GM12865 (cell line): ENCODE data around the gene RAB30.

Experiments
- DNase-seq: peaks from one replicate; pipeline ENCODE4 v3.0.0; 2010; ENCODE audit warnings: low read depth
- H3K4me3 ChIP-seq: 2 replicates; pipeline ENCODE4 v1.5.1; 2011; ENCODE audit warnings: mild to moderate bottlenecking, low read depth, low read length, control low read depth
- TF ChIP-seq, protein P1 (sequence below): IDR thresholded peaks from 2 replicates; pipeline ENCODE4 v1.5.1; 2011; ENCODE audit warnings: low read length, control low read depth, low read depth, inconsistent platforms; ENCODE audit not compliant: insufficient read depth; ENCODE audit errors: missing control alignments

The RAB30 gene

DNA sequence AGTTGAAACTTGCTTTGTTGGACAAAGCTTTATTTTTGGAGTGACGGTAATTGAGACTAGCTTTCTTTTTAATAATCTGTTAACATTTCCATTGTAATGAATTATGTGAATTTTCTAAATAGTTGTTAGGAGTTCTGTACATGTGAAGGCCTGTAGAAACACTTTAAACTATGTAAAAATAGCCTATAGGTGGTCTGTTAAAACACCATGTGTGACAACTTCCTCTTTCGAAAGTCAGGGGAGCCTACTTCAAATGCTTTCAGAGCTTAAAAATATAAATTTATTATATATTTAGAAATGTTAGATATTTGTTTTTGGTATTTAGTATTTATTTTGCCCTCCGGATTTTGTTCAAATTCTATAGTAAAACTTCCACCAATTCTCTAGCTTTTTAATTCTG is 141.5 kb downstream of the RAB30 start:
- peak; percentile 30 for DNase-seq
- TF ChIP-seq, protein P1, sequence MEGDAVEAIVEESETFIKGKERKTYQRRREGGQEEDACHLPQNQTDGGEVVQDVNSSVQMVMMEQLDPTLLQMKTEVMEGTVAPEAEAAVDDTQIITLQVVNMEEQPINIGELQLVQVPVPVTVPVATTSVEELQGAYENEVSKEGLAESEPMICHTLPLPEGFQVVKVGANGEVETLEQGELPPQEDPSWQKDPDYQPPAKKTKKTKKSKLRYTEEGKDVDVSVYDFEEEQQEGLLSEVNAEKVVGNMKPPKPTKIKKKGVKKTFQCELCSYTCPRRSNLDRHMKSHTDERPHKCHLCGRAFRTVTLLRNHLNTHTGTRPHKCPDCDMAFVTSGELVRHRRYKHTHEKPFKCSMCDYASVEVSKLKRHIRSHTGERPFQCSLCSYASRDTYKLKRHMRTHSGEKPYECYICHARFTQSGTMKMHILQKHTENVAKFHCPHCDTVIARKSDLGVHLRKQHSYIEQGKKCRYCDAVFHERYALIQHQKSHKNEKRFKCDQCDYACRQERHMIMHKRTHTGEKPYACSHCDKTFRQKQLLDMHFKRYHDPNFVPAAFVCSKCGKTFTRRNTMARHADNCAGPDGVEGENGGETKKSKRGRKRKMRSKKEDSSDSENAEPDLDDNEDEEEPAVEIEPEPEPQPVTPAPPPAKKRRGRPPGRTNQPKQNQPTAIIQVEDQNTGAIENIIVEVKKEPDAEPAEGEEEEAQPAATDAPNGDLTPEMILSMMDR: no peak
- H3K4me3 ChIP-seq: peak overlapping the region; percentile 15; the same call in 1 of the 2 replicates

DNA sequence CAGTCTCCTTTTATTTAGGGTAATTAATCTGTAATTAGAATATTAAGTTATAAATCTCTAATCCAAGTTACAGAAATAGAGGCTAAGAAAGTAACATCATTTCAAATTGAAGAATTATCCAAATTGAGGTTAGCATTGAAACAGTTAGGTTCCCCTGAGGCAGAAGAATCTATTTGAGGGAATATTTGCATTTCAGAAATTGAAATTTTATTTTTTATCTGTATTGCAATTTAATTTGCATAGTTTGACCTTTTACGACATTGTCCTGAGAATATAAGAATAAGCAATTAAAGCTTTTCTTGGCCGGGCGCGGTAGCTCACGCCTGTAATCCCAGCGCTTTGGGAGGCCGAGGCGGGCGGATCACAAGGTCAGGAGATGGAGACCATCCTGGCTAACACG is 142.6 kb downstream of the RAB30 start:
- no peak overlapping the region for H3K4me3 ChIP-seq
- TF ChIP-seq, protein P1: no peak
- DNase-seq: no peak

DNA sequence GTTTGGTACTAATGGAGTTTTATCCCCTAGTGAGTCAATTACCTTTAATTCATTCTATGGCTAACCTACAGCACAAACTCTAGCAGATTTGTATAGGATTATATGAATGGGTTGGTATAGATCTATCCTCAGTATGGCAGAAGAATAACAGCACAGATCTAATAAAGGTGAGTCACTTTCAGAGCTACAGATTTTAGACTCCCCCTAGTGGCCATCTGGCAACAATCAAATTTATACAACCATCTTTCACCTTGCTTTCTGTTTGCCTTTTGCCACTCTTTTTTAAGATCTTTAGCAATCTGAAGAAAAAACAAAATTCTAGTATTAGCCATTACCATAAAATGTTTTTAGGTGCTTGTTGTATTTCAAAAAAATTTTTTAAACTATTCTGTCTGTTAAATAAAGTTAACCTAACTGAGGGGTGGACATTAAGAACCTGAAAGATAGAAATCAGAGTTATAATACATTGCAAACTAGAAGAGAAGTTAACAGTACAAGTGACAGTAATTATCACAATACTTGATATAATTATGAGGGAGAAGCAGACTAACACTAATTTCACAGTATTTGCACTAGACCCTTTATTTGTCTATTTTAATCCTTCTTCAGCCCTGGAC is 144.3 kb downstream of the RAB30 start:
- TF ChIP-seq, protein P1: peak; percentile 70
- peak; percentile 74 for DNase-seq
- no peak overlapping the region for H3K4me3 ChIP-seq

DNA sequence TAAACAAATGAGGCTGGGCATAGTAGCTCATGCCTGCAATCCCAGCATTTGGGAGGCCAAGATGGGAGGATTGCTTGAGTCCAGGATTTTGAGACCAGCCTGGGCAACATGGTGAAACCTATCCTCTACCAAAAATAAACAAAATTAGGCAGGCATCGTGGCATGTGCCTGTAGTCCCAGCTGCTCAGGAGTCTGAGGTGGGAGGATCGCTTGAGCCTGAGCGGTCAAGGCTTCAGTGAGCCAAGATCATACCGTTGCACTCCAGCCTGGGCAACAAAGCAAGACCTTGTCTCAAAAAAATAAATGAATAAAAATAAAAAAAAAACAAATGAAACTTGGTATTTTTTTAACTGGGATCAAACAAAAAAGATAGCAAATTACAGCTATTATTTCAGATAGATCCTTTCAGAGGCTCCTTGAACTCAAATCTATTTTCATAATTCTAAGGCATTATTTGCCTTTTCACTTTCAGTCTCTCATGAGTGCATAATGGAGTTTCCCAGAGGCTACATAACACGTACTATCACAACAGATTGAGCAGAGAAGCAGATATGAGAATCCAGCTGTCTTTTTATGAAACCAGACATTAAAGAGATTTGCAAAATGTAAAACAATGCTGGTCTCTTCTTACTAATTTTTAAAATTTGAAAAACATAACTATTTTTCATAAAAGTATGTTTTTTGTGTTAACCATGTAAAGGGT is 147.0 kb downstream of the RAB30 start:
- H3K4me3 ChIP-seq: no peak overlapping the region
- DNase-seq: peak; percentile 27
- TF ChIP-seq, protein P1: no peak
